Peyer's patch (tissue), 4 donors: ENCODE measurements around the gene HORMAD2.

Experiments used
- CTCF ChIP-seq, 6 experiments: fragments of 450-650 bp in 4 of 6; fragments of 200-600 bp in 2 of 6; sonication (generic) in 1 of 6; IDR thresholded peaks; one replicate each; pipeline ENCODE4 v1.5.1; 2017 to 2019; ENCODE audit warnings: antibody characterized with exemption in 6 of 6, mild to moderate bottlenecking in 3 of 6, moderate library complexity in 1 of 6
- POLR2A ChIP-seq, 2 donors: fragments of 450-650 bp; IDR thresholded peaks; one replicate each; pipeline ENCODE4 v1.5.1; 2017; ENCODE audit warnings: antibody characterized with exemption in 2 of 2, mild to moderate bottlenecking in 2 of 2, moderate library complexity in 2 of 2

GRCh38 chr22:30186041-30186440 lies 105.8 kb downstream of the HORMAD2 start:
- TF ChIP-seq CTCF (IDR thresholded peaks at IDR 0.05) (no peak), POLR2A (IDR thresholded peaks at IDR 0.05) (no peak)
